ENCODE measurements around the gene IQGAP2. TPM values are rescaled to one million over a fixed set of nuclear protein-coding genes. Genes with fewer than 3 reads are reported as not detected.

The IQGAP2 gene
- total RNA-seq, 1 donor = 1.2 TPM

DNA sequence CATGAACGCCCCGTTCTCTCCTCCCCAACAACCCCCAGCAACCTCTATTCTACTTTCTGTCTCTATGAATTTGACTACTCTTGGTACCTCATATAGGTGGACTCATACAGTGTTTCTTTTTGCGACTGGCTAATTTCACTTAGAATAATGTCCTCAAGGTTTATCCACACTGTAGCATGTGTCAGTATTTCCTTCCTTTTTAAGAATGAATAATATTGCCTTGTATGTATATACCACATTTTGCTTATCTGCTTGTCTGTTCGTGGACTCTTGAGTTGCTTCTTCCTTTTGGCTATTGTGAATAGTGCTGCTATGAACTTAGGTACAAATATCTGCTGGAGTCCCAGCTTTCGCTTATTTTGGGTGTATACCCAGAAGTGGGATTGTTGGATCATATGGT is 42.7 kb downstream of the IQGAP2 start:
- H3K4me3 ChIP-seq (ENCODE audit: low read depth, low read length) = no peak overlapping the region
- TF ChIP-seq, protein P1, sequence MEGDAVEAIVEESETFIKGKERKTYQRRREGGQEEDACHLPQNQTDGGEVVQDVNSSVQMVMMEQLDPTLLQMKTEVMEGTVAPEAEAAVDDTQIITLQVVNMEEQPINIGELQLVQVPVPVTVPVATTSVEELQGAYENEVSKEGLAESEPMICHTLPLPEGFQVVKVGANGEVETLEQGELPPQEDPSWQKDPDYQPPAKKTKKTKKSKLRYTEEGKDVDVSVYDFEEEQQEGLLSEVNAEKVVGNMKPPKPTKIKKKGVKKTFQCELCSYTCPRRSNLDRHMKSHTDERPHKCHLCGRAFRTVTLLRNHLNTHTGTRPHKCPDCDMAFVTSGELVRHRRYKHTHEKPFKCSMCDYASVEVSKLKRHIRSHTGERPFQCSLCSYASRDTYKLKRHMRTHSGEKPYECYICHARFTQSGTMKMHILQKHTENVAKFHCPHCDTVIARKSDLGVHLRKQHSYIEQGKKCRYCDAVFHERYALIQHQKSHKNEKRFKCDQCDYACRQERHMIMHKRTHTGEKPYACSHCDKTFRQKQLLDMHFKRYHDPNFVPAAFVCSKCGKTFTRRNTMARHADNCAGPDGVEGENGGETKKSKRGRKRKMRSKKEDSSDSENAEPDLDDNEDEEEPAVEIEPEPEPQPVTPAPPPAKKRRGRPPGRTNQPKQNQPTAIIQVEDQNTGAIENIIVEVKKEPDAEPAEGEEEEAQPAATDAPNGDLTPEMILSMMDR (IDR thresholded peaks at IDR 0.05; ENCODE audit: insufficient read depth, low read length) = no peak
- DNase-seq (ENCODE audit: low read depth) = no peak

DNA sequence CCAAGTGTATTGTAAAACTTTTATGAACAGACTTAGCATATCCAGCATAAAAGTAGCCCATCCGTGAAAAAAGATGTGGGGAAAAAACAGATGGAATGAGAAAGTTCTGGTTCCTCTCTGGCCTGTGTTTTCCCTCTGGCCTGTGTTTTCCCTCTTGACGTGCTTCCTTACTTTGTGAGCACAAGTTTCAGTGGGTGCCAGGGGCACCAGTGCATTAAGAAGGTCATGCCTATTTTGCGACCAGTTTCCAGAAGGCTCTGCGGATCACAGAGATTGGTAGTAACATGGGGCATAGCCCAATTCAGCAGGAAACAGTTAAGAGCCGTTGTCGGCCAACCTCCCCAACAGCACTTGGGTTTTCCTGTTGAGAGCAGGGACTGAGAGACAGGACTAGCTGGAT is 43.7 kb downstream of the IQGAP2 start:
- DNase-seq (ENCODE audit: low read depth) = no peak
- TF ChIP-seq, protein P1 (IDR thresholded peaks at IDR 0.05; ENCODE audit: insufficient read depth, low read length) = no peak
- H3K4me3 ChIP-seq (ENCODE audit: low read depth, low read length) = no peak overlapping the region

DNA sequence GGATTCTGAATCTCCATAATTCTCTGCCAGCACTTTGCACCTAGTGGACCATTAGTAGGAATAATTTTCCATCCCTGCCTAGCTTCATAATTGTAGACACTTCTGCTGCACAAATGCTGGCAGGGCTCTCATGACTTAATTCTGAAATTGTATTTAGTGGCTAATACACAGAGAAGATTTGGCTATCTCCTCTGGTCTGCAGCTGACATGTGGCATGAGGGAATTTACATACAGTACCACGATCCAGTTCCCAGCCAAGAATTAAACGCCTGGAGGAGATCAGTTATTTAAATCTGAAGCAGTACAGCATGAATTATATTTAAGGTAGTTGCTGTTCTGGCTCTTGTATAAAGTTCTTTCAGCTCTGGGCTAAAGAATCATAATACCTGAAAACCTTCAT is 46.5 kb downstream of the IQGAP2 start:
- TF ChIP-seq, protein P1 (IDR thresholded peaks at IDR 0.05; ENCODE audit: insufficient read depth, low read length) = no peak
- no peak overlapping the region for H3K4me3 ChIP-seq (ENCODE audit: low read depth, low read length)
- DNase-seq (ENCODE audit: low read depth) = no peak

DNA sequence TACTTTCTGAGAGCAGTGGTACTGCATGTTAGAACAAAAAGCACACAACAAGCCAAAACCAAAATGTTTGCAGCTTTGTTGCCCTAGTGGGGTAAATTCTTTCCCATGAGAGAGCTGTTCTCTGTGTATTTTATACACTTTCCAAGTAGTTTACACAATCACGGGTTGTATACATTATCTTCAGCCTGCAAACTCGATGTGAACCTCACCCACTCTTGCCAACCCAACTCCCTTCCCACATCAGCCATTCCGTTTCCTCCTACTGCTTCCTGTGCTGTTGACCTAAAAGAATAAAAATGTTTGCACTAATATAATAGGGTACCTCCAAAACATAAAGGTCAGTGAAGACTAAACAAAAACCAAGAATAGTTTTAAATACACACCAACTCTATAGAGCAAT is 47.0 kb downstream of the IQGAP2 start:
- no peak for DNase-seq (ENCODE audit: low read depth)
- no peak overlapping the region for H3K4me3 ChIP-seq (ENCODE audit: low read depth, low read length)
- TF ChIP-seq, protein P1 (IDR thresholded peaks at IDR 0.05; ENCODE audit: insufficient read depth, low read length) = no peak

DNA sequence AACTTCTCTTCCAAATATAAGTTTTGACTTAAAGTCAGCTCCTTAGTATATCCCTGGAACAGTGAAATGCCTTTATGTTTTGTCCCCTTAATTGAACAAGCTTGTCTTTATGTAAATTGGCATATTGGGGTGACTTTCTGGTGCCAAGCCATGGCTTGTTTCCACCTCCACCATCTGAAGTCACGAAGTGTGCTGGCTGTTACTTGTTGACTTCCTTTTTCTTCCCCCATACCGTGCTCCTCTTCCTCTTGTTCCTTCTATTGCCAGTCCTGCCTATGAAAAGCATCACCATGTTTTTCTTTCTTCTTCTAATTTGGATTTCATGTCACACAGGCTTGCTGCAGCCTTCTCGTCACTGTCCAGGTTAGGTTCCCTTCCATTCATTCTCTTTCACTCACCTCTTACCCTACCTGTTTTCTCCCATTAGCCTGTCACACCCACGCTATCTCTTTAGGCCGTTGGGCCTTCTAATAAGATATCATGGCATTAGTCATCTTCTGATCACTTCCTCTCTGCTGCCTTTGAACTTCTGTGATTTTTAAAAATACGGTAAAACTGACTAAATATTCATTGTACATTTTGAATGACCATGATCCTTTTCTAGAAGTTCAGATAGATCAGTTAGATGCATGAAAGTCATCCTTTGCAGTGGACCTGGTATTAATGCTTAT is 48.1 kb downstream of the IQGAP2 start:
- DNase-seq (ENCODE audit: low read depth) = no peak
- TF ChIP-seq, protein P1 (IDR thresholded peaks at IDR 0.05; ENCODE audit: insufficient read depth, low read length) = no peak
- H3K4me3 ChIP-seq (ENCODE audit: low read depth, low read length) = no peak overlapping the region

DNA sequence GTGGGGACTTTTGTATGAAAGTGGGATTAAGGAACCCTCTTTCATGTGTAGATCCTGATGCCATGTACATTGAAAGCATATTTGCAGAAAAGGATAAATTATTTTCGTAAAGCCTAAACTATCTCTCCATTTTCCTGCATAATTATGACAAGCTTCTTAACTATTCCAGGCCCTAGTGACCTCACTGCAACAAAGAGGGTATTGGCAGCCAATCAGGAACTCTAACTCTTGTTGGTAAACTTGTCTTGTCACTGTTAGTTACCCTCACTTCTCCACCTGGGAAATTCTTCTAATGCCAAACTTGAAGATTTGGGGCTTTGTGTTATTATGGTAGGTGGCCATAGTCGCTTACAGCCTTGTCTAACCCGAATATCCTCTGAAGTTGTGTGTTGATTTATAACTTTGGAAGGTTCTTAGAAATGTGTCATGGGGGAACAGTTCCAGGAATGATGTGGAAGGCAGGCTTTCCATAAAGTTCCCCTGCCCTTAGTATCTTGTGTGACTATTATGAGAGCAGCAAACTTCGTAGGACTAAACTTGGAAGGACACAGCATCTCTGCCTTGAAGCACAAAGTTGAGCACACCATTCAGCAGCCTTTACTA is 52.5 kb downstream of the IQGAP2 start:
- TF ChIP-seq, protein P1 (IDR thresholded peaks at IDR 0.05; ENCODE audit: insufficient read depth, low read length) = no peak
- DNase-seq (ENCODE audit: low read depth) = no peak
- no peak overlapping the region for H3K4me3 ChIP-seq (ENCODE audit: low read depth, low read length)

All from fibroblast of the aortic adventitia (primary cell).